ENCODE measurements around the gene RGS7.
"Not testable (repeated sequence)": the region's sequence is repeated elsewhere in the genome, so short reads cannot be mapped to it uniquely, and the experiment has no call there.

RGS7 gene

DNA sequence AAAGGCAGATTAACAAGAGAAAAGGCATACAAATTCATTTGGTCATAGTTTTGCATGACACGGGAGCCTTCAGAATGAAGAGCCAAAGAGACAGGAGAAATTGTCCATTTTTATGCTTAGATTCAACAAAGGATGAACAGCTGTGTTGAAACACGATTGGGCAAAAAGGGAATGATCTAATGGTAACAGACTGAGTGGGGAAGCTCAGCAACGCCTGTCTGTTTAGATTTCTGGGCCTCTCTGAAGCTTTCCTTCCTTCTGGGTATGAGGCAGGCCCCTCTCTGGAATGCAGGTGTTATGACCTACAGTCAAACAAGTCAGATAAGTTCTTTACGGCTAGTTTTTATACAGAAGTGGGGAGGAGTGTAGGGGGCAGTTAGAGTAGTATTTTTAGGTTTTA lies 154.6 kb downstream of the RGS7 start:
- no peak for DNase-seq

- DNase-seq, result no peak
Observed at GRCh38 chr1:241186716-241187115, 170.3 kb downstream of the RGS7 start.

DNA sequence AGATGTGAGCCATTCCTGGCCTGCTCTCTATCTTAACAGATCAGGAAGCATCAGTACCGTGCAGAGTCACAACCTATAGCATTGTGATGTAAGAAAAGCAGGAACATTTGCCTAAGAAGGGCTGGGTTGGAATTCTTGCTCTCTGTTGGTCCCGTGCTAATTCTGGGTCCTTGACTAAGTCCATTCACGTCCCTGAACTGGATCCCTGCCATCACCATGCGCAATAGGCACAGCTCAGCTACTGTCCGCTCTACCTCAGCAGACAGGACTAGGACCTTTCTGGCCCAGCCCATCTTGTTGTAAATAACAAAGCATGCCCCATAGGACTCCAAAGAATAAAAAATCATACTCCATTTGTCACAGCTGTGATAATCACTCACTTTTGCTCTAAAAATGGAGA lies 175.0 kb downstream of the RGS7 start:
- DNase-seq, result no peak

DNA sequence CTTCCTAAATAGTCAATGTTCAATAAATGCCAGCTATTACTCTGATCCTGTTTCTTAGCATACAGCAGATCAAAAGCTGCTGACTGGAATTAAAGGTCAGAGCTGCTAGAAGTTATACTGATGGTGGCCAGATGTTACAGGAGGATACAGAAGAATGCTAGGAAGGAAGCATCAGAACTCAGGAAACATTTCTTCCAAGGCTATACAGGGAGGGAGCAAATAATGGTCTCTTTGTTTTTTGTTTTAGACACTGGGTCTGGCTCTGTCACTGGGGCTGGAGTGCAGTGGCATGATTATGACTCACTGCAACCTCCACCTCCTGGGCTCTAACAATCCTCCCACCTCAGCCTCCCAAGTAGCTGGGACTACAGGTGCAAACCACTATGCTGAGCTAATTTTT lies 175.5 kb downstream of the RGS7 start:
- no peak for DNase-seq

DNA sequence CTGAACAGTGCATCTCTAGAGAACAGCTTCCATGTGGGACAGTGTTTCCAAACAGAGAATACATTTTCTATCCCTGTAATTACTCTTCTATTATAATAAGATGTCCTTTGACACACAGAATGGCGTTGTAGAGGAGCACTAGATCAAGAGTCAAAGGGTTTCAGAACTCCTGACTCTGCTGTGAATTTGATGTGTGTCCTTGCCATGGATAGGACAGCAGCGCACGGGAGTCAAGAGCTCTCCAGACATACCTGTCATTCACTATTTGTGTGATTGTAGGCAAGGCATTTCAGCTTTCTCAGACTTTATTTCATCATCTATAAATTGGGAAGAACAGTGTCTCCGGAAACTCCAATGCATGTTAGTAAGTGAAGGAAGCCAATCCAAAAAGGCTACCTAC lies 176.4 kb downstream of the RGS7 start:
- no peak for DNase-seq

GRCh38 chr1:241177660-241178059 lies 179.3 kb downstream of the RGS7 start:
- no peak for DNase-seq

- no peak for DNase-seq
Observed at GRCh38 chr1:241172486-241172885, 184.5 kb downstream of the RGS7 start.

DNA sequence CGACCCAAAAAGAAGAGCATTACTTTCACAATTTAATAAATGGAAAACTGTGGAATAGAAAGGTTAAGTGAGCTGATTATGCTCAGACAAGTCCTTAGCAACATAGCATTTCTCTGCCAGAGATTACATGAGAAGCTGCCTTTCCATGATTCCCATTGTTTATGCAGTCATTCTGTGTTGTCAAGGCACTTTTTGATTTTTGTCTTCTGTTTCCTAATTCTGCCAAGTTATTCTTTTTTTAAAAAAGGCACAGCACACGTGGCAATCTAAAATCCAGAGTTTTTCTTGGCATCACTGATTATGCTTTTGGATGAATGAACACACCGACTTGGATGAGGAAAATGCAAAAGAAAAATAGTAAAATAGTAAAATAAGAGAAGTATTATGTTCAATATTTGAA lies 185.0 kb downstream of the RGS7 start:
- DNase-seq, result no peak

DNA sequence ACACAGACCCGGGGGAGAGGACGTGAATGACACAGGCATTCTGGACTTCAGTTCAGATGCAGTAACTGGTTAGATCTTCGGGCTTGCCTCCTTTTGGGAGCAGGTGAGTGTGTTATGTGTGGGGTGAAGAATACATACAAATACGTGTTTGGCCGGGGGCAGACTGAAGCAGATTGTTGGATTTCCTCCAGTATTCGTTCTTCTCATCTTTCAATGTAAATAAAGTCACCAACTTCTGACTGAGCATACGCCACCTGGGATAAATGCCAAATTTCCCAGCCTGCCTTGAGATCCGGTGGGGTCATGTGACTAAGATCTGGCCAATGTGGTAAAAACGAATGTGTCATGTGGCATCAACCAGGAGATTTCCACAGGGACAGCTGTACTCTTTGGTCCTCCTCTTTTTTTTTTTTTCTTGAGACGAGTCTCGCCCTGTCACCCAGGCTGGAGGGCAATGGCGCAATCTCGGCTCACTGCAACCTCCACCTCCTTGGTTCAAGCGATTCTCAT lies 189.8 kb downstream of the RGS7 start:
- DNase-seq, result no peak

GRCh38 chr1:241166625-241167024 lies 190.4 kb downstream of the RGS7 start:
- no peak for DNase-seq

DNA sequence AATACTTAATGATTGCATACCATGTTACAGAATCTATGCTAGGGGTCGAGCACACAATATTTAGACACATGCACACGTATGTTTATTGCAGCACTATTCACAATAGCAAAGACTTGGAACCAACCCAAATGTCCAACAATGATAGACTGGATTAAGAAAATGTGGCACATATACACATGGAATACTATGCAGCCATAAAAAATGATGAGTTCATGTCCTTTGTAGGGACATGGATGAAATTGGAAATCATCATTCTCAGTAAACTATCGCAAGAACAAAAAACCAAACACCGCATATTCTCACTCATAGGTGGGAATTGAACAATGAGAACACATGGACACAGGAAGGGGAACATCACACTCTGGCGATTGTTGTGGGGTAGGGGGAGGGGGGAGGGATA lies 191.7 kb downstream of the RGS7 start:
- not testable (repeated sequence) for DNase-seq

- DNase-seq, result no peak
Observed at GRCh38 chr1:241163363-241163762, 193.6 kb downstream of the RGS7 start.

GRCh38 chr1:241161188-241161689 lies 195.8 kb downstream of the RGS7 start:
- no peak for DNase-seq

GRCh38 chr1:241157435-241157834 lies 199.6 kb downstream of the RGS7 start:
- no peak for DNase-seq

DNA sequence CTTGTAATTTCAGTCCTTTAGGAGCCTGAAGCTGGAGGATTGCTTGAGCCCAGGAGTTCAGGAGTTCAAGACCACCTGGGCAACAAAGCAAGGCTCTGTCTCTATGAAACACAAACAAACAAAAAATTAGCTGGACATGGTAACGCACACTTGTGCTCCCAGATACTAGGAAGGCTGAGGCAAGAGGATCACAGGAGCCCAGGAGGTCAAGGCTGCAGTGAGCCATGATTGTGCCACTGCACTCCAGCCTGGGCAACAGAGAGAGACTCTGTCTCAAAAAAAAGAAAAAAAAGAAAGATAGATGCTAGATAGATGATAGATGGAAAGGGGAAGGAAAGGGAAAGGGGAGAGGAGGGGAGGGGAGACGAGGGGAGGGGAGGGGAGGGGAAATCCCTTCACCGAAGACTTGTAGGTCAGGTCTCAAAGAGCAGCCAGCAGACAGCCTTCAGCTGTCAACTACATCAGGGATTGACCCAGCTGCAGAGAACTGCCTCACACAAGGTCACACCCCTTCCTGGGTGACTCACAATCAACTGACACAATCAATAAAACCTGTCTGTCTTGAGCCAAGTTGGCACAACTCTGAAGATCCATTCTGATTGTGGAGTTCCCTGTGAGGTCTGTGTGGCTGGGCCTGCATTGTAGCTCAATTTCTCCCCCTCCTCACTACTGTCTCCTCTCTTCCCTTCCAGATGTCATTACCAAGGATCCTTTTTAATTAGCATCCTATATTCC lies 200.6 kb downstream of the RGS7 start:
- DNase-seq, result no peak

GRCh38 chr1:241145881-241146280 lies 211.1 kb downstream of the RGS7 start:
- no peak for DNase-seq

- DNase-seq, result no peak
Observed at GRCh38 chr1:241143765-241144442, 213.1 kb downstream of the RGS7 start.

GRCh38 chr1:241142493-241142892 lies 214.5 kb downstream of the RGS7 start:
- no peak for DNase-seq

DNA sequence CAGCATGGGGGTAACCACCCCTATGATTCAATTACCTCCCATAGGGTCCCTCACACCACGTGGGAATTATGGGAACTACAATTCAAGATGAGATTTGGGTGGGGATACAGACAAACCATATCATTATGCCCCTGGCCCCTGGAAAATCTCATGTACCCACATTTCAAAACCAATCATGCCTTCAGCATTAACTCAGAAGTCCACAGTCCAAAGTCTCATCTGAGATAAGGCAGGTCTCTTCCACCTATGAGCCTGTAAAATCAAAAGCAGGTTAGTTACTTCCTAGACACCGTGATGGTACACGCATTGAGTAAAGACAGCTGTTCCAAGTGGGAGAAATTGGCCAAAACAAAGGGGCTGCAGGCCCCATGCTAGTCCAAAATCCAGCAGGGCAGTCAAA lies 215.4 kb downstream of the RGS7 start:
- not testable (repeated sequence) for DNase-seq

DNA sequence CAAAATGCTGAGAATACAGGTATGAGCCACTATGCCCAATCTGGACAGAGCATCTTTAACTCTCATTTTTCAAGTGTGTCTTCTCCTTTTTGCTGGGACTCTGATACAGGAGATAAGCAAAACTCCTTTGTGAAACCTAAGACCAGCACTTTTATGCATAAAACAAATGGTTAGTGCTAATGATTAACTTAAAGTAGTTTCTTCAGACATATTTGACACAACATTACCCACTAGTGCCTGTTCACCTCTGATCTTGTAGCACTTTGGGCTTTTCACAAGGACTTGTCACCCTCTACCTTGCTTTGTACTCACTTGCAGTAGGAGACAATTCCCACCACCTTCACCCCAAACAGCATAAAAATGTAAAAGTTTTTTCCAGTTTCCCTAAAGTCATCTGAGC lies 216.3 kb downstream of the RGS7 start:
- no peak for DNase-seq

DNA sequence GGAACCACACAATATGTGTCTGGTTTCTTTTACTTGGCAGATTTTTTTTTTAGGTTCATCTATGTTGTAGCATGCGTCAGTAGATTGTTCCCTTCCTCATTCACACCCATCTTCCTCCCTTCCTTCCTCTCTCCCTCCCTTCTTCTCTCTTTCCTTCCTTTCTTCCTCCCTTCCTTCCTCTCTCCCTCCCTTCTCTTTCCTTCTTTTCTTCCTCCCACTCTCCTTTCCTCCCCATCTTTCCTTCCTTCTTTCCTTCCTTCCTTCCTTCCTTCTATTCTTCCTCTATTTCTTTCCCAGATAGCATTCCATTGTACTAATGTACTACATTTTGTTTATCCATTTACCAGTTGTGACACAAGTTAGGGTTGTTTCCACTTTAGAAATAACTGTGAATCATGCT lies 218.0 kb downstream of the RGS7 start:
- DNase-seq, result no peak

- DNase-seq, result no peak
Observed at GRCh38 chr1:241138248-241138647, 218.8 kb downstream of the RGS7 start.

- DNase-seq, result no peak
Observed at GRCh38 chr1:241136389-241136788, 220.6 kb downstream of the RGS7 start.

DNA sequence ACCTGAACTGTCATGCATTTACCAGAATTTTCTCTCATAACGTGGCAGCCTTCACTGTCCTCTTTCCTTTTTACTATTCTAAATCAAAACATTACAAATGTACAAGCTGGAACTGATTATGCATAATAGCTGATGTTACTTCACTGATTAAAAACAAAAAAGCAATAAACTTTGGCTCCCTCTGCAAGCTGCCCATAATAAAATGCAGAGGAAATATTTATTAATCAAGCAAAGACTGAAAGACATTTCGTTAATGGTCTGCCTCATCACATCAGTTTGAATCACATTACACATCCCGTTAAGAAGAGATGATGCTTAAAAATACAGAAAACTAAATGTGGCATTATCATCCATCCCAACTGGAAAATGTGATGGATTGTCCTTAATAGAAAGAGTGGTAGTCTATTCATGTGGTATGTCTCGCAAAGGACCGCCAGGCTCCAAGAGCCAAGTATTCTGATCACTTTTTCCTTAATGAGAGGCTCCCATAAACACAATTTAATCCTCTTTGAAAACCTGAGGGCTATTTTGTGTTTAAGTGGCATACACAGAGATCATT lies 225.3 kb downstream of the RGS7 start:
- DNase-seq, result no peak
